ENCODE results near the gene EVA1A. TPM values are rescaled to one million over a fixed set of nuclear protein-coding genes. Genes with fewer than 3 reads are reported as not detected.
A peak's percentile ranks its signal among the peaks of the same experiment; 100 is the strongest.

The EVA1A gene
- total RNA-seq, 1 donor from 2014 or later = 112 TPM

GRCh38 chr2:75474115-75474514, 86.6 kb downstream of the EVA1A start:
- no peak for DNase-seq (ENCODE audit: low read depth)
- Histone ChIP-seq H3K27me3 (ENCODE audit: control insufficient read depth, insufficient read depth, low read length) (no peaks in the 10 kb centered on the region), H3K4me3 (ENCODE audit: low read depth, low read length) (no peak overlapping the region), H3K36me3 (ENCODE audit: control insufficient read depth, insufficient read depth, low read length) (no peaks in the 10 kb centered on the region)
- TF ChIP-seq, protein P1, sequence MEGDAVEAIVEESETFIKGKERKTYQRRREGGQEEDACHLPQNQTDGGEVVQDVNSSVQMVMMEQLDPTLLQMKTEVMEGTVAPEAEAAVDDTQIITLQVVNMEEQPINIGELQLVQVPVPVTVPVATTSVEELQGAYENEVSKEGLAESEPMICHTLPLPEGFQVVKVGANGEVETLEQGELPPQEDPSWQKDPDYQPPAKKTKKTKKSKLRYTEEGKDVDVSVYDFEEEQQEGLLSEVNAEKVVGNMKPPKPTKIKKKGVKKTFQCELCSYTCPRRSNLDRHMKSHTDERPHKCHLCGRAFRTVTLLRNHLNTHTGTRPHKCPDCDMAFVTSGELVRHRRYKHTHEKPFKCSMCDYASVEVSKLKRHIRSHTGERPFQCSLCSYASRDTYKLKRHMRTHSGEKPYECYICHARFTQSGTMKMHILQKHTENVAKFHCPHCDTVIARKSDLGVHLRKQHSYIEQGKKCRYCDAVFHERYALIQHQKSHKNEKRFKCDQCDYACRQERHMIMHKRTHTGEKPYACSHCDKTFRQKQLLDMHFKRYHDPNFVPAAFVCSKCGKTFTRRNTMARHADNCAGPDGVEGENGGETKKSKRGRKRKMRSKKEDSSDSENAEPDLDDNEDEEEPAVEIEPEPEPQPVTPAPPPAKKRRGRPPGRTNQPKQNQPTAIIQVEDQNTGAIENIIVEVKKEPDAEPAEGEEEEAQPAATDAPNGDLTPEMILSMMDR (IDR thresholded peaks at IDR 0.05; ENCODE audit: insufficient read depth, low read length, poor library complexity, severe bottlenecking) = no peak

GRCh38 chr2:75466708-75467311, 93.9 kb downstream of the EVA1A start:
- no peak for DNase-seq (ENCODE audit: low read depth)
- H3K36me3 ChIP-seq (ENCODE audit: control insufficient read depth, insufficient read depth, low read length) = no peaks in the 10 kb centered on the region
- H3K27me3 ChIP-seq (ENCODE audit: control insufficient read depth, insufficient read depth, low read length) = no peaks in the 10 kb centered on the region
- H3K4me3 ChIP-seq (ENCODE audit: low read depth, low read length) = no peak overlapping the region
- TF ChIP-seq, protein P1 (IDR thresholded peaks at IDR 0.05; ENCODE audit: insufficient read depth, low read length, poor library complexity, severe bottlenecking) = peak; percentile 50

DNA sequence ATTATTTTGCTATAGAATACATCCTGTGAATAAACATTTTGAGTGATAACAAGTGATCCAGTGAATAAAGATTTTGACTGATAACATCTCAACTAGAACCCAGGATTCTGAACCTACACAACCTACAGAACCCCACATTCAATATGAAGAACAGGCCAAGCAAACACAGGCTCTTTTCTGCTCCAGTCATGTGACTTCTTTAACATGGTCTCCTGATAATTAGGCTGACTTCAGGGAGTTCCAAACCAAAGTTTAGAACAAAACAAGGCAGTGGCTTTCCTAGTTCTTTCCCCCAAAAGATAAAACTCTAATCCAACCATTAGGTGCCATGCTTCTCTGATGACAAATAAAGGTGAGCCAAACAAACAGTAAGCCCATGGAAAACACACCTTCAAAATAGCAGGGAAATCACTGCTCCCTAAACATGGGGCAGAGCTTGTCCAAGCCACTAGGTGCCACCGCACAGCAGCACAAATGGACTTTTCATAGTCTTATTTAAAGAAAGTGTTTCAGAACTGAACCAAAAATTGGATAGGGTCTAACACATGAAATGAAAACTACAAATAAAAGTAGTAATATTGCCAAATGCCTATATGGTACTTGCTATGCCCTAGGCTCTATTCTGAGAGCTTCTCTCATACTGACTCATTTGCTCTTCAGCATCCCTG, 95.3 kb downstream of the EVA1A start:
- TF ChIP-seq, protein P1 (IDR thresholded peaks at IDR 0.05; ENCODE audit: insufficient read depth, low read length, poor library complexity, severe bottlenecking) = peak; percentile 68
- no peaks in the 10 kb centered on the region for H3K36me3 ChIP-seq (ENCODE audit: control insufficient read depth, insufficient read depth, low read length)
- no peaks in the 10 kb centered on the region for H3K27me3 ChIP-seq (ENCODE audit: control insufficient read depth, insufficient read depth, low read length)
- DNase-seq (ENCODE audit: low read depth) = no peak
- H3K4me3 ChIP-seq (ENCODE audit: low read depth, low read length) = no peak overlapping the region

DNA sequence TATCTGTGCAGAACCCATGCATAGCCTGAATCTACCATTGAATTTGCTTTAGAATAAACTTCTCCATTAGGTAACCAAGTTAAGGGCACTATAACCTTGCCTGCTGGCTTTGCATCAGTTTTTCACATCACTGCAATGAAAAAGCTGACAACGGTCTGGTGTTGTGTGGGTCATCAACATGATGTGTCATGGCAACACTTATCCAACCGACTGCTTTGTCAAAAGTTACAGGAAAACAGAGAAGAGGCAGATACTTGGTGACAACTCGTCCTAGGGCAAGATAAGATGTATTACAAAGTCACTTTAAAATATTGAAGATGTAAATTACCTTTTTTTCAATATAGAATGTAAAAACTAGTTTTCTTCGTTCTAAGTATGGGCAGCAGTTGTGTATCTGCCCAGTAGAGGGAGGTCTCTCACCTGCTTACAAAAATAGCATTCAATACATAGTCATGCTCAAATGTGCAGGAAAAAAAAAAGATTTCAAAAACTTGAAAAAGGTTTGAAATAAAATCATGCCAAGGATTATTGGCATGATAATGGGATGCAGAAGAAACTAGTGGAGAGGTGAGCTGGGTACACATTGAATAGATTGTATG, 96.3 kb downstream of the EVA1A start:
- Histone ChIP-seq H3K4me3 (ENCODE audit: low read depth, low read length) (no peak overlapping the region), H3K27me3 (ENCODE audit: control insufficient read depth, insufficient read depth, low read length) (no peaks in the 10 kb centered on the region), H3K36me3 (ENCODE audit: control insufficient read depth, insufficient read depth, low read length) (no peaks in the 10 kb centered on the region)
- no peak for DNase-seq (ENCODE audit: low read depth)
- TF ChIP-seq, protein P1 (IDR thresholded peaks at IDR 0.05; ENCODE audit: insufficient read depth, low read length, poor library complexity, severe bottlenecking) = peak; percentile 82

- H3K36me3 ChIP-seq (ENCODE audit: control insufficient read depth, insufficient read depth, low read length) = no peaks in the 10 kb centered on the region
- TF ChIP-seq, protein P1 (IDR thresholded peaks at IDR 0.05; ENCODE audit: insufficient read depth, low read length, poor library complexity, severe bottlenecking) = no peak
- no peaks in the 10 kb centered on the region for H3K27me3 ChIP-seq (ENCODE audit: control insufficient read depth, insufficient read depth, low read length)
- H3K4me3 ChIP-seq (ENCODE audit: low read depth, low read length) = no peak overlapping the region
- DNase-seq (ENCODE audit: low read depth) = no peak
Measured at GRCh38 chr2:75462721-75463120, 98.0 kb downstream of the EVA1A start.
